ENCODE measurements around the gene MESD. TPM values are rescaled to one million over a fixed set of nuclear protein-coding genes. Genes with fewer than 3 reads are reported as not detected.

MESD gene
- total RNA-seq, 1 experiment from 2014 or later, result 21.2 TPM

DNA sequence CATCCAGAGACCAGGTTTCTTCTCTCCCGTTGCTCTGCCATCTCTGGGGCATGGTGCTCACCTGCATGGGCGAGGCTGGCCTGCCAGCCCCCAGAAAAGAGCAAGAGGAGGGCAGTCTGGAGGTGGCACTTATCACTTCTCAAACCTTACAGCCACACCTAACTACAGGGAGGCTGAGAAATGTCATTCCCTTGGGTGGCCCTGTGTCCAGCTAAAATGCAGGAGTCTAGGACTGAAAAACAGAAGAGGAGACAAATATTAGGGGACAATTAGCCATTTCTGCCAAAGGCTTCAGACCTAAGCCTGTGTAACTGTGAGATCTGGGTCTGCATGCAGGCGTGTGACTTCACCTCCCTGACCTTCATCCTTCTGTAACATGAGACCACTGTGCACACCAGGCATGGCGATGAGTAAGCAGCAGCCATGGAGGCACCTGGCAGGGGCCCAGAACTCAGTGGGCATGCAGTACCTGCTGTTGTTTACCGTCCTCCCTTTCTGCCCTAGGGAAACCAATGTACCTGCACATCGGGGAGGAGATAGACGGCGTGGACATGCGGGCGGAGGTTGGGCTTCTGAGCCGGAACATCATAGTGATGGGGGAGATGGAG lies 83.4 kb downstream of the MESD start:
- Histone ChIP-seq H3K4me2 (ENCODE audit: low read length) (peak overlapping the region; percentile 38), H3K9ac (ENCODE audit: low read length) (no peak overlapping the region), H3K36me3 (ENCODE audit: low read depth, low read length) (no peaks in the 10 kb centered on the region; the same call in 1 of the 2 replicates), H4K20me1 (ENCODE audit: low read length) (no peaks in the 10 kb centered on the region), H3K27ac (ENCODE audit: low read length) (peak overlapping the region; percentile 24; the same call in 1 of the 2 replicates), H3K9me2 (replicated peaks; ENCODE audit: low read length) (no peaks in the 10 kb centered on the region), H2AFZ (ENCODE audit: low read length) (no peak overlapping the region), H3F3A (ENCODE audit: low read length, unreplicated experiment) (no peaks in the 10 kb centered on the region), H3K4me1 (ENCODE audit: insufficient read depth, low read length) (peaks cover 14% of the 10 kb centered on the region), H3K4me3 (ENCODE audit: low read length) (no peak overlapping the region), H3K9me3 (ENCODE audit: low read length) (no peaks in the 10 kb centered on the region), H3K27me3 (ENCODE audit: low read length) (no peaks in the 10 kb centered on the region), H3K79me2 (ENCODE audit: low read length) (no peaks in the 10 kb centered on the region)
- peak; percentile 86 for ATAC-seq
- CTCF ChIA-PET, result no interaction called here
- DNase-seq, result peak; percentile 88
- BruUV-seq (replicated peaks), result no TSS peak
- intact Hi-C loops (cut with micrococcal nuclease), result no loop called here
- TF ChIP-seq, protein P1, sequence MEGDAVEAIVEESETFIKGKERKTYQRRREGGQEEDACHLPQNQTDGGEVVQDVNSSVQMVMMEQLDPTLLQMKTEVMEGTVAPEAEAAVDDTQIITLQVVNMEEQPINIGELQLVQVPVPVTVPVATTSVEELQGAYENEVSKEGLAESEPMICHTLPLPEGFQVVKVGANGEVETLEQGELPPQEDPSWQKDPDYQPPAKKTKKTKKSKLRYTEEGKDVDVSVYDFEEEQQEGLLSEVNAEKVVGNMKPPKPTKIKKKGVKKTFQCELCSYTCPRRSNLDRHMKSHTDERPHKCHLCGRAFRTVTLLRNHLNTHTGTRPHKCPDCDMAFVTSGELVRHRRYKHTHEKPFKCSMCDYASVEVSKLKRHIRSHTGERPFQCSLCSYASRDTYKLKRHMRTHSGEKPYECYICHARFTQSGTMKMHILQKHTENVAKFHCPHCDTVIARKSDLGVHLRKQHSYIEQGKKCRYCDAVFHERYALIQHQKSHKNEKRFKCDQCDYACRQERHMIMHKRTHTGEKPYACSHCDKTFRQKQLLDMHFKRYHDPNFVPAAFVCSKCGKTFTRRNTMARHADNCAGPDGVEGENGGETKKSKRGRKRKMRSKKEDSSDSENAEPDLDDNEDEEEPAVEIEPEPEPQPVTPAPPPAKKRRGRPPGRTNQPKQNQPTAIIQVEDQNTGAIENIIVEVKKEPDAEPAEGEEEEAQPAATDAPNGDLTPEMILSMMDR (conservative IDR thresholded peaks at IDR 0.05; ENCODE audit: low read depth, low read length), result no peak
- TF ChIP-seq EZH2 (IDR thresholded peaks at IDR 0.05; ENCODE audit: low read length, unreplicated experiment) (no peak), EZH2phosphoT487 (IDR thresholded peaks at IDR 0.05; ENCODE audit: borderline replicate concordance, low read length) (no peak)
- POLR2A ChIA-PET (ENCODE audit: unreplicated experiment), result no interaction called here

GRCh38 chr15:80904998-80905397 lies 84.6 kb downstream of the MESD start:
- no peaks in the 10 kb centered on the region for H4K20me1 ChIP-seq (ENCODE audit: low read length)
- no peak for ATAC-seq
- intact Hi-C loops (cut with micrococcal nuclease), result no loop called here
- H3K4me3 ChIP-seq (ENCODE audit: low read length), result no peak overlapping the region
- no peak overlapping the region for H3K9ac ChIP-seq (ENCODE audit: low read length)
- peaks cover 14% of the 10 kb centered on the region for H3K4me1 ChIP-seq (ENCODE audit: insufficient read depth, low read length)
- H3K4me2 ChIP-seq (ENCODE audit: low read length), result no peak overlapping the region
- no peaks in the 10 kb centered on the region for H3K79me2 ChIP-seq (ENCODE audit: low read length)
- no peak overlapping the region for H3K27ac ChIP-seq (ENCODE audit: low read length)
- H3K27me3 ChIP-seq (ENCODE audit: low read length), result no peaks in the 10 kb centered on the region
- no peaks in the 10 kb centered on the region for H3K9me3 ChIP-seq (ENCODE audit: low read length)
- no TSS peak for BruUV-seq (replicated peaks)
- CTCF ChIA-PET, result no interaction called here
- TF ChIP-seq EZH2 (IDR thresholded peaks at IDR 0.05; ENCODE audit: low read length, unreplicated experiment) (no peak), EZH2phosphoT487 (IDR thresholded peaks at IDR 0.05; ENCODE audit: borderline replicate concordance, low read length) (no peak)
- TF ChIP-seq, protein P1 (conservative IDR thresholded peaks at IDR 0.05; ENCODE audit: low read depth, low read length), result no peak
- H2AFZ ChIP-seq (ENCODE audit: low read length), result no peak overlapping the region
- H3K36me3 ChIP-seq (ENCODE audit: low read depth, low read length), result no peaks in the 10 kb centered on the region; the same call in 1 of the 2 replicates
- POLR2A ChIA-PET (ENCODE audit: unreplicated experiment), result no interaction called here
- H3K9me2 ChIP-seq (replicated peaks; ENCODE audit: low read length), result no peaks in the 10 kb centered on the region
- no peaks in the 10 kb centered on the region for H3F3A ChIP-seq (ENCODE audit: low read length, unreplicated experiment)
- DNase-seq, result no peak

- H2AFZ ChIP-seq (ENCODE audit: low read length), result no peak overlapping the region
- ATAC-seq (no peak), DNase-seq (no peak)
- H3K27ac ChIP-seq (ENCODE audit: low read length), result no peak overlapping the region
- no peak overlapping the region for H3K9ac ChIP-seq (ENCODE audit: low read length)
- no peaks in the 10 kb centered on the region for H3K9me2 ChIP-seq (replicated peaks; ENCODE audit: low read length)
- intact Hi-C loops (cut with micrococcal nuclease), result no loop called here
- H3K4me2 ChIP-seq (ENCODE audit: low read length), result no peak overlapping the region
- no peaks in the 10 kb centered on the region for H3K36me3 ChIP-seq (ENCODE audit: low read depth, low read length)
- H4K20me1 ChIP-seq (ENCODE audit: low read length), result no peaks in the 10 kb centered on the region
- H3K9me3 ChIP-seq (ENCODE audit: low read length), result no peaks in the 10 kb centered on the region
- BruUV-seq (replicated peaks), result no TSS peak
- ChIA-PET POLR2A (ENCODE audit: unreplicated experiment) (no interaction called here), CTCF (no interaction called here)
- H3K27me3 ChIP-seq (ENCODE audit: low read length), result no peaks in the 10 kb centered on the region
- peaks cover 14% of the 10 kb centered on the region for H3K4me1 ChIP-seq (ENCODE audit: insufficient read depth, low read length)
- no peaks in the 10 kb centered on the region for H3K79me2 ChIP-seq (ENCODE audit: low read length)
- no peak overlapping the region for H3K4me3 ChIP-seq (ENCODE audit: low read length)
- TF ChIP-seq EZH2phosphoT487 (IDR thresholded peaks at IDR 0.05; ENCODE audit: borderline replicate concordance, low read length), result no peak
- no peaks in the 10 kb centered on the region for H3F3A ChIP-seq (ENCODE audit: low read length, unreplicated experiment)
Measured at GRCh38 chr15:80902298-80902801, 87.3 kb downstream of the MESD start.

Measured in PC-3 (cell line).